HG03439 (cell line): Measurements from ENCODE around the gene EFCAB8.

Source experiments
- ATAC-seq: cut with Tn5 transposase; IDR thresholded peaks from one replicate; pipeline ENCODE4 v1.9.1; 2021; ENCODE audit warnings: mild to moderate bottlenecking, moderate library complexity; ENCODE audit not compliant: unreplicated experiment

EFCAB8 gene

DNA sequence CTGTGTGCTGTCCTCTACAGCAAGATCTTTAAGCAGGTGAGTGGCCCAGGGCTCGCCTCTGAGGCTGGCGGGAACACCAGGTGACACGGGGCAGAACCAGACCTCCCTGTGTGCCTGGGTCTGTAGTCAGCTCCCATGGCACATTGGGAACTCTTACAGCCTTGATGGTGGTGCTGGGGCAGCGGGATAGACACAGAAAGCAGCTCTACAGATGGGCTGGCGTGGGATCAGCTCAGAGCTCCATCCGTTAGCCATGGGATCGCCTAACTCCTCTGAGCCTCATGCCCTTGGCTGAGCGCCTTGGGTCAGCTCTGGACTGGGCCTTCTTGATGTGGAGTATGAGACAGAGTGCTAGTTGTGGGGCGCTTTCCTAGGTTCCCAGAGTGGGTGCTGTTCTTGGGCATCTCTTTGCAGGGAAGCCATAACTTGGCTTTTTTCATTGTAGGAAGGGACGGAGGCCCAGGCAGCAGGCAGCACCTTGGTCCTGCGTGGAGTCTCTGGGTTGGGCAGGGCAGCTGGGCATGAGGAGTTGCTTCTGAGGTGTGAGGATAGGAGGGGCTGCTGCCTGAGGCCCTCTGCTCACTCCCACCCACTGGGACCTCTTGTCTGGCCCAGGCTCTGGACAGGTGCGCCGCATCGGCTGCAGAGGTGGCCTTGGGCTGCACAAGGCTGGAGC, 51.3 kb downstream of the EFCAB8 start:
- no peak for ATAC-seq

DNA sequence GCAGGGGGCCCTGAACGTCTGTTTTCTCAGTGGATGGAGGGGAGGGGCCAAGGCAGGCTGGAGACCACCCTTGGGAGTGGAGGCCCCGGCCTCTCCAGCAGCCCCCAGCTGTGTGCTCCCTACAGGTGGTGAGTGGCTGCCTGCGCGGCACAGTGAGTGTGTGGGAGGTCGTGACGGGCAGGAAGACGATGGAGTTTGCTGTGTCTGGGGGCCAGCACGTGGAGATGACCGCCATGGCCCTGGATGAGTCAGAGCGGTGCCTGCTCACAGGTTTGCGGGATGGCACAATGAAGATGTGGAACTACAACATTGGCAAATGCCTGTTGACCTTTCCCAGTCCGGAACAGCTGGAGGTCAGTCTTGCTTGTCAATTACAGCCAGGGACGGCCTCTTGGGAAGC, 52.6 kb downstream of the EFCAB8 start:
- ATAC-seq = no peak

DNA sequence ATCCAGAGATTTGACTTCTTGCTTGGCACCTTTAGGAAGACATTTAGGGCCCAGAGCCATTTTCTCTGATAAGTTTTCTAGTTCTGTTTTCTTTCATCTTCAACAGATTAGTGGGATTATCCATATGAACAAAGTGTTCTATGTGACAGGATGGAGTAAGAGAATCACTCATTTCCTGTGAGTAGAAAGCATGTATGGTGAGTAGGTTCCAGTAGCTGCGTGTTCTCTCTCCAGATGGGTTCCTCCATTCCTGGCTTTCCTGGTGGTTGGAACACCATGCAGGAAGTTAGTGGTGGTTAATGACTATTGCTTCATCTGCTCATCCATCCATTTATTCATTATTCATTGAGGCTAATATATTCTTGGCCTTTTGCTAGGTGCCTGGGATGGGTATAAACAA, 54.0 kb downstream of the EFCAB8 start:
- ATAC-seq = no peak

DNA sequence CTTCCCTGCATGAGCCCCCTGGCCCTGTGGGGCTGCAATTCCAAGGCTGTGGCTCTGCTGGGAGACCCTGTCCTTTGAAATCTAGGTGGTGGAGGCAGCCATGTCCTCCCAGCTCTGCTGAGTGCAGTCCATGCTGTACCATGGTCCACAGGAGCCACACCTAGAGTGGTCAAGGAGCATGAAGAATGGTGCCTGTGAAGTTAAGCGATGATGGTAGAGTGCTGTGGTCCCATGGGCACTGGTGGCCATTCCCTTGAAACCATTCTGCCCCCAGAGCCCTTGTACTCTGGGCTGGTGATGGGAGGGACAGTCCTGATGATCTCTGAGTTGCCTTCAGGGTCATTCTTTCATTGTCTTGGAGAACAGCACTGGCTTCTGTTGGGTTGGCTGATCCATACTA, 55.3 kb downstream of the EFCAB8 start:
- no peak for ATAC-seq

DNA sequence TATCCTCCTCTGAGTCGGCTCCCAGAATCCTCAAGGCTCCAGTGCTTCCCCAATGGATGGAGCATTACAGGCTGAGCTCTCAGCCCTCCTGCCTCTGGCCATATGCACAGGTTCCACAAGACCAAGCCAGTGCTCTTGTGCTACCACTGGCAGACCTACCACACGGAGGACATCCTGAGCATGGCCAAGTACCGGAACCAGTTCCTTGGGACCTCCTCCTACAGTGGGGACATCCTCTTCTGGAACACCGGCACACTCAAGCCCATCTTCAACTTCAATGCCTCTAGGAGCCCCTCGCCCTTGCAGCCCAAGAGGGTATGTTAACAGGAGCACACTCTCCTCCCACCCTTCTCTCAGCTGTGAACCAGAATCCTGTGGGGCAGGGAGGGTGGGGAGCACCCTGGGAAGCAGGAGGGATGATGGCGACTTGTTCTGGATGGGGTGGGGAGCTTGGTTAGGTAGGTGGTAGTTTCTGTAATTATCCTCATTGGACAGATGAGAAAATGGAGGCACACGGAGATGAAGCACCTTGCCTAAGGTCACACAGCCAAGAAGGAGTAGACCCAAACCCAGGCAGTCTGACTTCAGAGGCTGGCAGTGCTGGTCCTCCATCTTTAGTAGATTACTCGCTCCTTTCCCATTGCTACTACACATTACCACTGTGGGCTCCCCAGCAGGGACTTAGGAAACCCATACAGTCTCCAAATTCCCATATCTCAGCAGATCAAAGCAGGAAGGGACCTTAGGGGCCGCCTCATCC, 58.6 kb downstream of the EFCAB8 start:
- ATAC-seq = no peak

DNA sequence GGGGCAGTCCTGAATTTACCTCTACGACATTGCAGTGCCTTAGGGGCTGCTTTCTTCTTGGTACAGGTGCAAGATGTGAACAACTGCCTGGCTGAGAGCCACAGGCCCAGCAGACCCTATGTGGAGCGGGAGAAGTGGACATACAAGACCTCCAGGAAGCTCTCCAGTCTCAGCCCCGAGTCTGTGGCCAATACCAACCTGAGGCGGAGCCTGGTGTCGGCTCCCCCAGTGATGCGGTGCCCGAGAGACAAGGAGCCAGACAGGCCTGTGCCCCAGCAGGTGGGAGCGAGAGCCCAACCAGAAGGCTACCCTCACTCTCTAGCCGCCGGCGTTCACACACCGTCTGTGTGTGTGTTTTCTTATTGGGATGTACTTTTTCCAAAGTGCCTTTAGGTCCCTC, 59.6 kb downstream of the EFCAB8 start:
- ATAC-seq = no peak

DNA sequence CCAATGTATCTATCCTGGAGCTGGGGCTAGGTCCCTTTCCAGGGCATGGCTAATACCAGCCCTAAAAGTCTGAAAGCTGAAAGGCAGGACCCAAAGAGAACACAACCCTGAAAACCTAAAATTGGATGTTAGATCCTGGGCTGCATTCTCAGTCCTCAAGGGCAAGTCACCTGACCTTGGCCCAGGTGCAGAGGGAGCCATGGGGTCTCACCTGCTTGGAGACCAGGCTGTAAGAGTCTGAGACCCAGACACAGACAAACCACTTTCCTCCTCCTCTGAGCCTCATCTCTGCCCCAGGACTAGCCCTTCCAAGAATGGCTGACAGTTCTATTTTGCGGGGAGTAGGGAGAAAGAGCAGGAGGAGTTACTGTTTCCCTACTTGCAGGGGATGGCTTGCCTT, 60.0 kb downstream of the EFCAB8 start:
- ATAC-seq = no peak

DNA sequence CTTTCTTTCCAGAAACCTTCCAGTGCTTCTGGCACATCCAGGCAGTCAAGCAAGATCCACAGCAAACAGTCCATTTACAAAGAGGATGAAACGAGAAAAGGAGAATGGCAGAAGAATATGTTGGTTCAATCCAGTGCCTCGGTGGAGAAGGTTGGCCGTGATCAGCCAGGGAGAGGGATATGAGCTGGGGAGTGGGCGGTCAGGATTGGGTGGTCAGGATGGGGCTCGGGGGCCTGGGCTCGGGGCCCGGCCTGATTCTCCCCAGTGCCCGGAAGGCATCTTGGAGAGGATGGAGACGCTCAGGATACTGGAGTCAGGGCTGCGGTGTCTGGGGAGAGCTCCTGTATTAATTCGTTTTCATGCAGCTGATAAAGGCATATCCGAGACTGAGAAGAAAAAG, 61.3 kb downstream of the EFCAB8 start:
- no peak for ATAC-seq

DNA sequence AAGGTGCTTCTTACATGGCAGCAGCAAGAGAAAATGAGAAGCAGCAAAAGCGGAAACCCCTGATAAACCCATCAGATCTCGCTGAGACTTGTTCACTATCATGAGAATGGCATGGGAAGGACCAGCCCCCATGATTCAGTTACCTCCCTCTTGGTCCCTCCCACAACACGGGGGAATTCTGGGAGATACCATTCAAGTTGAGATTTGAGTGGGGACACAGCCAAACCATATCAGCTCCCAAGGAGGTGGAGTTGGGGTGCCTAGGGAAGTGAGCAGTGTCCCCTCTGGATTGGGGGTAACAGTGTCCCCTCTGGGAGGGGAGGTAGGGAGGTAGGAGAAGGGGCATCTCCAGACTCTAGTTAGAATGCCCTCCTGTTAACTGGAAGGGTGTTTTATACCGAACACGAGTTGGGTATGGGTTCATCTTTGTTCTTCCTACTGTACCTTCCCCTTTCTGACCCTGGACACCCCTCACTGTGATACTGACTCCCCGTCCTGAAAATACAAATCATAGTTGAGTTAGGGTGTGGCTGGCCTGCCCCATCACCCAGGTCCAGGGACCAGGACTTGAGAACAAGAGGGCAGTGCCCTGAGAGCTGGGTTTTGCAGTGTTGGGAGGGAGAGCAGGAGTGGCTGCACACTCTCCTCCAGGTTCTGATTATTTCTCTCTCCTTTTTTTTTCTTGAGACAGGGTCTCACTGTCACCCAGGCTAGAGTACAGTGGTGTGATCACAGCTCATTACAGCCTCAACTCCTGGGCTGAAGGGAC, 62.0 kb downstream of the EFCAB8 start:
- no peak for ATAC-seq

DNA sequence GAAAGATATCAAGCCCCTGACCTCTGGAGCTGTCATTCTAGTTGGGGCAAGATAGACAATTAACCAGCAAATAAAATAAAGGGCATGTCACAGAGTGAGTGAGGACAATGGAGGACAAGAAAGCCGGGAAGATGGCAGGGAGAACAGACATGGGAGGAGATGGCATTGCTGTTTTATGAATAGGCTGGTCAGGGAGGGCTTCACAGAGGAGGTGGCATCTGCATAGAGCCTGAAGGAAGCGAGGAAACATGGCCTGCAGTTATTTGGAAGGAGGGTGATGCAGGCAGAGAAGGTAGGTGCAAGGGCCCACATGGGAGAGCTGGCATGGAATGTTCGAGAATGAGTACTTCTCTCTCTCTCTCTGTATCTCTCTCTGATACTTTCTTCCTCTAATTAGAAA, 63.7 kb downstream of the EFCAB8 start:
- no peak for ATAC-seq

DNA sequence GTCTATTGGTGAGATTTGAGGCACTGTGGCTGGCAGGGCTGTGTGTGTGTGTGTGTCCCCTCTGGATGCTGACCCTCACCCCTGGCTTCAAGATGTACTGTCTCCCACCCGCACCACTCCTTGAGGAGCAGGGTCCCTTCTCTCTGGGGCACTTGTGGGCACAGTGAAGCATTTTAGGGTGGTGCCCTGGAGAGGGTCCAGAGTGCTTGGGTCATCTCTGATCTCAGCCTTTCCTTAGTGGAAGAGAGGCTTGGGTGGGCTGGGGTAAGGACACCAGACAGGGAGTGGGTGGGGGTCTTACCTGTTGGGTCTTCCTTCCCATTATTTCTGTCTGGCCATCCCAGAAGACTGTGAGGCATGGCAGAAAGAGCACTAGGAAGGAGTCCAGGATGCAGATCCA, 66.1 kb downstream of the EFCAB8 start:
- ATAC-seq = no peak

DNA sequence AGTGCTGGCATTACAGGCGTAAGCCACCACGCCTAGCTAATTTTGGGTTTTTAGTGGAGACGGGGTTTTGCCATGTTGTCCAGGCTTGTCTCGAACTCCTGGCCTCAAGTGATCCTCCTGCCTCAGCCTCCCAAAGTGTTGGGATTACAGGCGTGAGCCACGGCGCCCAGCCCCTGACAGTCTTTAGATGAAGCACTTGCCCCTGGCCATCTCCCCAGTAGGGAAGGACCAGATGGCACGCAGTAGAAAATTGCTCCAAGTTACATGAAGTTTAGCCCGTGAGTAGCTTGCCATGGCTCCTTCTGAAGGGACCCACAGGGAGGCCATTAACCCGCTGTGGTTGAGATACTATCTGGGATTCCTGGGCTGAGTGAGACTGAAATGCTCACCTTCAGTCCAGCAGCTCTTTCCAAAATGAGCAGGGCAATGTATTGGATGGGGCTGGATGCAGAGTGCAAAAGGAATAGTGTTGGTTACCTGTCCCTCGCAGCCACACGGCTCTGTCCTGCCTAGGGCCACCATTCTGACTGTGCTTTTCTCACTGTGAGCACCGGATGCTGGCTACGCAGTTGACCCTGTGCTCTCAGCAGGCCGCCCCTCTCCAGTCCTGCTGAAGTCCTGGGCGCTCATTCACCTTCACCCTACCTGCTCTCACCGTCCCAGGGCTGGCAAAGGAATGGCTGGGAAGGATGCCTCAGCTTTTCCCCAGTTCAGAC, 66.9 kb downstream of the EFCAB8 start:
- no peak for ATAC-seq

DNA sequence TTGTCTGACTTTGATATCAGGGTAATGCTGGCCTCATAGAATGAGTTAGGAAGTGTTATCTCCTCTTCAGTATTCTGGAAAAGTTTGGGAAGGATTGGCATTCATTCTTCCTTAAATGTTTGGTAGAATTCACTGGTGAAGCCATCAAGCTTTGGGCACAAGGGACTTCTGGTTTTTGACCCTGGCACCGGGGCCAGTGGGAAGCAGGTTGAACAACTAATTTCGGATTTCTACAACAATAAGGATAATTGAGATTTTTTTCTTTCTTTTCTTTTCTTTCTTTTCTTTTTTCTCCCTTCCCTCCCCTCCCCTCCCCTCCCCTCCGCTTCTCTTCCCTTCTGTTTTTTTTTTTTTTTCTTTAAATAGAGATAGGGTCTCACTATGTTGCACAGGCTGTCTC, 70.4 kb downstream of the EFCAB8 start:
- ATAC-seq = no peak

DNA sequence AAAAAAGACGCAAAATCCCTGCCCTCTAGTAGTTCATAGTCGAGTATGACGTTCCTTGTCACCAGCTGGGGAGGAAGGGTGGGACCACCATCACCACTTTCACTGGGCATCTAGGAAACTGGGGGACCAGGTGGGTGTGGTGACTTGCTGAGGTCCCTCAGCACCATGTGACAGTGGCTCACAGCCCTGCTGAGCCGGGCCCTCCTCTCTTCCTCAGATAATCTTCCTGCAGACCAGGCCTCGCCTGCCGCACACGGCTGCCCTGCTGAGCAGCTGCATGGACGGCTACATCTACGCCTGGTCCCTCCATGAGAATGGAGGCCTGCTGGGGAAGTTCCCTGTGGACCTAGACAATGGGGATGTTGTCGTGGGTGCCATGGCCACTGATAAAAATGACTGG, 71.5 kb downstream of the EFCAB8 start:
- ATAC-seq = no peak

DNA sequence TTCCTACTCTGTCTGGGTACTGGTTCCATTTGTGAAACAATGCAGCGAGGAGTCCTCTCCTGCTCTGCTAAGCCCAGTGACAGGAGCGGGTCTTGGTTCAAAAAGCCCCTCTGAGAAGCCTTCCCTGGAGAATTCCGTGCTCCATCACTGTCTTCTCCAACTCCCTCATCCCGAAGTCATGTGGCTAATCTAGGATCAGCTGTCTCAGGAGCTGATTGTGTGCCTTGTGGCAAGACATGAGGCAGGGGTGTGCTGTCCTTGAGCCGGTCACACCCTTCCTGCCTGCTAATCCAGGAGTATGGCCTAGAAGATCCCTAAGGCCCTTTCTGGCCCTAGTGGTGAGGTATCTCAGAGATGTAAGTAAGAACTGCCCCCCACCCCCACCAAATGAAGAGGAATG, 72.0 kb downstream of the EFCAB8 start:
- no peak for ATAC-seq

DNA sequence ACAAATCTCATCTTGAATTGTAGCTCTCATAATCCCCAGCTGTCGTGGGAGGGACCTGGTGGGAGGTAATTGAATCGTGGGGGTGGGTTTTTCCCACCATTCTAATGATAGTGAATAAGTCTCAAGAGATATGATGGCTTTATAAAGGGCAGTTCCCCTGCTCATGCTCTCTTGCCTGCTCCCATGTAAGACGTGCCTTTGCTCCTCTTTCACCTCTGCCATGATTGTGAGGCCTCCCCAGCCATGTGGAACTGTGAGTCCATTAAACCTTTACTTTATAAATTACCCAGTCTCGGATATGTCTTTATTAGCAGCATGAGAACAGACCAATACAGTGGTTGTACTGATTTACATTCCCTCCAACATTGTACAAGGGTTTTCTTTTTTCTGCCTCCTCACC, 75.9 kb downstream of the EFCAB8 start:
- ATAC-seq = no peak

DNA sequence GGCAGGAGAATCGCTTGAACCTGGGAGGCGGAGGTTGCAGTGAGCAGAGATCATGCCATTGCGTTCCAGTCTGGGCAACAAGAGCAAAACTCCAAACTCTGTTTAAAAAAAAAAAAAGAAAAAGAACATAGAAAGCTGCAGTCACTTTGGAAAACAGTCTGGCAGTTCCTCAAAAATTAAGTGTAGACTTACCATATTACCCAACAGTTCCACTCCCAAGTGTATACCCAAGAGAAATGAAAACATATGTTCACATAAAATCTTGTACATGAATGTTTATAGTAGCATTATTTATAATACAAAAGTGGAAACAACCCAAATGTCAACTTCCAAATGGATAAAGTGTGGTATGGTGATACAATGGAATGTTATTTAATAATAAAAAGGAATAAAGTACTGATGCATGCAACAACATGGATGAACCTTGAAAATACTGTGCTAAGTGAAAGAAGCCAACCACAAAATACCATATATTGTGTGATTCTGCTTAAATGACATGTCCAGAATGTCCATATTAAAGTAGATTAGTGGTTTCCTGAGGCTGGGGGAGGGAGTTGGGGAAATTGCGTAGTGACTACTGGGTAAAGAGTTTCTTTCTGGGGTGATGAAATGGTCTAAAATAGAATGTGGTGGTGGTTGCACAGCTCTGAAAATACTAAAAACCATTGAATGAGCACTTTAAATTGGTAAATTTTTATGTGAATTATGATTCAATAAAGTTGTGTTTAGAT, 82.6 kb downstream of the EFCAB8 start:
- no peak for ATAC-seq

DNA sequence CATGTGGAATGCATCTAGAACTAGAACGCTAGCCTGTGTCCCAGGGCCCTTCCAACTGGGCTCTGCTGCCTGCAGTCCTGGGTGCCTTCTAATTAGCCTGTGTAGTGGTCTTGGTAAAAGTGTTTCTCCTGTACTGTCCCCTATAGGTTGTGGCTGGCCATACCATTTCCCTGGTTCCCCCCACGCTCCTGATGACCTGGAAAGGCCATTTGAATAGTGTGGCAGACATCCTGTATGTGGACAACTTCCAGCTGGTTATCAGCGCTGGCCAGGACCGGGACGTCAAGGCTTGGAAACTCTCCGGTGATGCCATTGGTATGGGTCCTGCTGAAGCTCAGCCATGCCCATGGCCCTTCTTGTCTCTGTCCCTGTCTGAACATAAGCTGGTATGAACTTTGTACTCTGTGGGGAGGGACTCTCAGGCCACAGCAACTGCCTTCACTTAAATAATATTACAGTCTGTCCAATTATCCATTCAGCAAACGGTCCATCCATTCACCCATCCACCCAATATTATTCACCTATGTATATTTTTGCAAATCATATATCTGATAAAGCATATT, 84.8 kb downstream of the EFCAB8 start:
- ATAC-seq = no peak

DNA sequence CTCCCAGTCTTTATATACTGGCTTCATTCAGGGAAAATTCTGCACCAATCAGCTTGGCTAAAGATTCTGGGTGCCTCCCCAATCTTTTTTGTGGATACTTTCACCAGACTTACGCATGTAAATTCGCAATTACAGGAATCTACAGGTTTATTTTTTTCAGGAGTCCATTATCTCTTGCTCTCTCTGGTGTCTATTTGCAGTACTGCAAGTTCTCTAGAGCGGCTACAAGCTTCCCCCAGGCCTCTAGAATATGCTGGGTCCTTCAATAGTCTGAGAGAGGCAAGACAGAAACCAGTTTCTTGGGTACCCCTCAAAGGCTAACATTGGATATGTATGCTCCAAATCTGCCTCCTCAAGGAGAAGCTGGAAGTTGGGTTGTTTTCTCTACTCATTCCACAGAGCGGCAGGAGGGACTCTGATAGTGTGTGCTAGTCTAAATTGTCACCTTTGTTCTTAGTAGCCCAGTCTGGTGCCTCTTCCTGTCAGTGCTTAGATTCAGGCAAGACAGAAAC, 87.0 kb downstream of the EFCAB8 start:
- ATAC-seq = no peak

DNA sequence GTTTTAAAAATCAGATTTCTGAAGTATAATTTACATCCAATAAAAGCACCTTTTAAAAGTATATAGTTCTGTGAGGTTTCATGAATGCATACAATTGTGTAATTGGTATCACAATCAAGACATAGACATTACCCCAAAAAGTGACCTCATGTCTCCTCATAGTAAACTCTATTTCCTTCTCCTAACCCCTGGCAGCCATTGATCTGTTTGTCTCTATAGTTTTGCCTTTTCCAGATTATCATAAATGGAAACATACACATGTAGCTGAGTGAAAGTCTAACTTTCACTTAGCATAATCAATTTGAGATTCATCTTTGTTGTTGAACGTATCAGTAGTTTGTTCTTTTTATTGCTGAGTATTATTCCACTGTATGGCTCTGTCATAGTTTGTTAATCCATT, 87.9 kb downstream of the EFCAB8 start:
- ATAC-seq = no peak
